Measurements from ENCODE around the gene ZNF773.
A peak's percentile ranks its signal among the peaks of the same experiment; 100 is the strongest.
"Not testable (repeated sequence)": the region's sequence is repeated elsewhere in the genome, so short reads cannot be mapped to it uniquely, and the experiment has no call there.

ZNF773 gene

GRCh38 chr19:57506163-57506562 lies 6.4 kb downstream of the ZNF773 start:
- peaks cover 35% of the 10 kb centered on the region for H3K36me3 ChIP-seq (ENCODE audit: control insufficient read depth, insufficient read depth, low read length)
- peaks cover 9% of the 10 kb centered on the region; the same call in 1 of the 2 replicates for H3K9me3 ChIP-seq (ENCODE audit: control insufficient read depth, insufficient read depth, low read length)
- H3K9ac ChIP-seq (ENCODE audit: low read depth, low read length), result no peak overlapping the region
- no peaks in the 10 kb centered on the region for H3K27me3 ChIP-seq (ENCODE audit: control insufficient read depth, insufficient read depth, low read length)
- H3K4me3 ChIP-seq (ENCODE audit: low read depth, low read length), result no peak overlapping the region
- H3K4me1 ChIP-seq (ENCODE audit: control insufficient read depth, insufficient read depth, low read length), result no peaks in the 10 kb centered on the region
- no peak overlapping the region for H3K27ac ChIP-seq (ENCODE audit: low read depth, low read length)

- Histone ChIP-seq H3K4me3 (ENCODE audit: low read depth, low read length) (no peak overlapping the region), H3K27ac (ENCODE audit: low read depth, low read length) (no peak overlapping the region), H3K9ac (ENCODE audit: low read depth, low read length) (no peak overlapping the region), H3K36me3 (ENCODE audit: control insufficient read depth, insufficient read depth, low read length) (peaks cover 12% of the 10 kb centered on the region), H3K27me3 (ENCODE audit: control insufficient read depth, insufficient read depth, low read length) (no peaks in the 10 kb centered on the region), H3K9me3 (ENCODE audit: control insufficient read depth, insufficient read depth, low read length) (peaks cover 47% of the 10 kb centered on the region), H3K4me1 (ENCODE audit: control insufficient read depth, insufficient read depth, low read length) (no peaks in the 10 kb centered on the region)
Measured at GRCh38 chr19:57511484-57511883, 11.7 kb downstream of the ZNF773 start.

GRCh38 chr19:57512845-57513244 lies 13.1 kb downstream of the ZNF773 start:
- no peak overlapping the region for H3K4me3 ChIP-seq (ENCODE audit: low read depth, low read length)
- H3K9ac ChIP-seq (ENCODE audit: low read depth, low read length), result no peak overlapping the region
- H3K27me3 ChIP-seq (ENCODE audit: control insufficient read depth, insufficient read depth, low read length), result no peaks in the 10 kb centered on the region
- no peaks in the 10 kb centered on the region; the same call in 1 of the 2 replicates for H3K36me3 ChIP-seq (ENCODE audit: control insufficient read depth, insufficient read depth, low read length)
- H3K4me1 ChIP-seq (ENCODE audit: control insufficient read depth, insufficient read depth, low read length), result no peaks in the 10 kb centered on the region
- peaks cover 55% of the 10 kb centered on the region for H3K9me3 ChIP-seq (ENCODE audit: control insufficient read depth, insufficient read depth, low read length)
- H3K27ac ChIP-seq (ENCODE audit: low read depth, low read length), result no peak overlapping the region

- Histone ChIP-seq H3K4me1 (ENCODE audit: control insufficient read depth, insufficient read depth, low read length) (no peaks in the 10 kb centered on the region), H3K27me3 (ENCODE audit: control insufficient read depth, insufficient read depth, low read length) (no peaks in the 10 kb centered on the region), H3K36me3 (ENCODE audit: control insufficient read depth, insufficient read depth, low read length) (no peaks in the 10 kb centered on the region), H3K27ac (ENCODE audit: low read depth, low read length) (no peak overlapping the region), H3K4me3 (ENCODE audit: low read depth, low read length) (no peak overlapping the region), H3K9ac (ENCODE audit: low read depth, low read length) (no peak overlapping the region), H3K9me3 (ENCODE audit: control insufficient read depth, insufficient read depth, low read length) (peaks cover 47% of the 10 kb centered on the region)
Measured at GRCh38 chr19:57515255-57515654, 15.5 kb downstream of the ZNF773 start.

GRCh38 chr19:57518021-57518420 lies 18.3 kb downstream of the ZNF773 start:
- not testable (repeated sequence) for H3K4me1 ChIP-seq (ENCODE audit: control insufficient read depth, insufficient read depth, low read length); H3K9ac ChIP-seq (ENCODE audit: low read depth, low read length); H3K4me3 ChIP-seq (ENCODE audit: low read depth, low read length); H3K27me3 ChIP-seq (ENCODE audit: control insufficient read depth, insufficient read depth, low read length); H3K27ac ChIP-seq (ENCODE audit: low read depth, low read length); H3K36me3 ChIP-seq (ENCODE audit: control insufficient read depth, insufficient read depth, low read length)
- peaks cover 32% of the 10 kb centered on the region for H3K9me3 ChIP-seq (ENCODE audit: control insufficient read depth, insufficient read depth, low read length)

GRCh38 chr19:57527136-57527881 lies 27.6 kb downstream of the ZNF773 start, which contains the start of gene ZNF549:
TSS of gene ZNF549 (plus strand) at chr19:57527356. CDS start at chr19:57527574, 218 bp downstream.
- peak within 1 kb of the TSS; percentile 88 for H3K27ac ChIP-seq (ENCODE audit: low read depth, low read length)
- H3K9me3 ChIP-seq (ENCODE audit: control insufficient read depth, insufficient read depth, low read length), result peaks cover 7% of the 10 kb centered on the region; the same call in 1 of the 2 replicates
- H3K27me3 ChIP-seq (ENCODE audit: control insufficient read depth, insufficient read depth, low read length), result no peaks in the 10 kb centered on the region
- peak within 1 kb of the TSS; percentile 87 for H3K4me3 ChIP-seq (ENCODE audit: low read depth, low read length)
- H3K4me1 ChIP-seq (ENCODE audit: control insufficient read depth, insufficient read depth, low read length), result peaks cover 3% of the 10 kb centered on the region; the same call in 1 of the 2 replicates
- peak within 1 kb of the TSS; percentile 78 for H3K9ac ChIP-seq (ENCODE audit: low read depth, low read length)
- H3K36me3 ChIP-seq (ENCODE audit: control insufficient read depth, insufficient read depth, low read length), result peaks cover 17% of the 10 kb centered on the region

GRCh38 chr19:57537953-57538547 lies 38.3 kb downstream of the ZNF773 start:
- peaks cover 88% of the 10 kb centered on the region for H3K36me3 ChIP-seq (ENCODE audit: control insufficient read depth, insufficient read depth, low read length)
- H3K27ac ChIP-seq (ENCODE audit: low read depth, low read length), result no peak overlapping the region
- no peak overlapping the region for H3K9ac ChIP-seq (ENCODE audit: low read depth, low read length)
- H3K4me3 ChIP-seq (ENCODE audit: low read depth, low read length), result no peak overlapping the region
- H3K27me3 ChIP-seq (ENCODE audit: control insufficient read depth, insufficient read depth, low read length), result no peaks in the 10 kb centered on the region
- peaks cover 80% of the 10 kb centered on the region for H3K9me3 ChIP-seq (ENCODE audit: control insufficient read depth, insufficient read depth, low read length)
- H3K4me1 ChIP-seq (ENCODE audit: control insufficient read depth, insufficient read depth, low read length), result no peaks in the 10 kb centered on the region

GRCh38 chr19:57546513-57546912 lies 46.8 kb downstream of the ZNF773 start:
- H3K9ac ChIP-seq (ENCODE audit: low read depth, low read length), result no peak overlapping the region
- no peak overlapping the region for H3K27ac ChIP-seq (ENCODE audit: low read depth, low read length)
- peaks cover 94% of the 10 kb centered on the region for H3K36me3 ChIP-seq (ENCODE audit: control insufficient read depth, insufficient read depth, low read length)
- no peaks in the 10 kb centered on the region for H3K27me3 ChIP-seq (ENCODE audit: control insufficient read depth, insufficient read depth, low read length)
- no peaks in the 10 kb centered on the region for H3K4me1 ChIP-seq (ENCODE audit: control insufficient read depth, insufficient read depth, low read length)
- H3K9me3 ChIP-seq (ENCODE audit: control insufficient read depth, insufficient read depth, low read length), result peaks cover 36% of the 10 kb centered on the region
- no peak overlapping the region for H3K4me3 ChIP-seq (ENCODE audit: low read depth, low read length)

- H3K27ac ChIP-seq (ENCODE audit: low read depth, low read length), result no peak overlapping the region
- H3K9me3 ChIP-seq (ENCODE audit: control insufficient read depth, insufficient read depth, low read length), result 0 out of 2 replicates have a peak, but pooled peaks cover 7% of the 10 kb centered on the region
- peaks cover 87% of the 10 kb centered on the region for H3K36me3 ChIP-seq (ENCODE audit: control insufficient read depth, insufficient read depth, low read length)
- H3K9ac ChIP-seq (ENCODE audit: low read depth, low read length), result no peak overlapping the region
- no peaks in the 10 kb centered on the region for H3K27me3 ChIP-seq (ENCODE audit: control insufficient read depth, insufficient read depth, low read length)
- H3K4me1 ChIP-seq (ENCODE audit: control insufficient read depth, insufficient read depth, low read length), result no peaks in the 10 kb centered on the region
- H3K4me3 ChIP-seq (ENCODE audit: low read depth, low read length), result no peak overlapping the region
Measured at GRCh38 chr19:57552432-57552831, 52.7 kb downstream of the ZNF773 start.

- H3K36me3 ChIP-seq (ENCODE audit: control insufficient read depth, insufficient read depth, low read length), result peaks cover 37% of the 10 kb centered on the region
- H3K4me3 ChIP-seq (ENCODE audit: low read depth, low read length), result no peak overlapping the region
- H3K27me3 ChIP-seq (ENCODE audit: control insufficient read depth, insufficient read depth, low read length), result no peaks in the 10 kb centered on the region
- H3K27ac ChIP-seq (ENCODE audit: low read depth, low read length), result no peak overlapping the region
- H3K9me3 ChIP-seq (ENCODE audit: control insufficient read depth, insufficient read depth, low read length), result peaks cover 15% of the 10 kb centered on the region
- H3K9ac ChIP-seq (ENCODE audit: low read depth, low read length), result no peak overlapping the region
- peaks cover 5% of the 10 kb centered on the region for H3K4me1 ChIP-seq (ENCODE audit: control insufficient read depth, insufficient read depth, low read length)
Measured at GRCh38 chr19:57557659-57558058, 57.9 kb downstream of the ZNF773 start.
